Dermis blood vessel endothelial cell (primary cell): ENCODE measurements around the gene MOG. TPM values are rescaled to one million over a fixed set of nuclear protein-coding genes. Genes with fewer than 3 reads are reported as not detected.

Experiments
- DNase-seq: peaks from one replicate; pipeline ENCODE4 v3.0.0; 2010
- total RNA-seq: library from RNA; depleted of rRNA; stranded (reverse); fragments of >200 nt; gene quantifications from 2 replicates; pipeline ENCODE4 v1.2.3, GENCODE V29; 2014

The MOG gene
- not detected in 2 replicates for total RNA-seq

GRCh38 chr6:29656798-29657197 lies at the start of gene MOG:
TSS of gene MOG (plus strand) at chr6:29657092. CDS start at chr6:29657210, 118 bp downstream.
- DNase-seq = no peak

- DNase-seq = no peak
Measured at GRCh38 chr6:29608131-29608530, 48.8 kb upstream of the MOG start.

DNA sequence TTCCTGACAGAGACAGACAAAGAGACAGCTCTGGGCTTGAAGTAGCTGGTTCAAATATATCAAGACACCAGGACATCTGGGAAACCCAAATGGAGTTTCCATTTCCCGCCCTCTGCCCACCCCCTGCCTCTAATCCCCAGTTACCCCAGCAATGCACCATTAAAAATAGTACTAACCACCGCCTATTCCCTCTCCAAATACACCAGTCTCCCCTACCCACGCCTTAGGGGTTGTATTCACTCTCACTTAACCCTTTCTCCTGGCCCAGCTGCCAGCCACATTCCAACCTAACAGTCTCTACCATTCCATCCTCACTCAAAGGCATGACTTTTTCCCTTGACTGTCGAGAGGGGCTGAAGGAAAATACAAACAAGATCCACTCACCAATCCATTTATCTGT lies 46.4 kb upstream of the MOG start:
- no peak for DNase-seq

DNA sequence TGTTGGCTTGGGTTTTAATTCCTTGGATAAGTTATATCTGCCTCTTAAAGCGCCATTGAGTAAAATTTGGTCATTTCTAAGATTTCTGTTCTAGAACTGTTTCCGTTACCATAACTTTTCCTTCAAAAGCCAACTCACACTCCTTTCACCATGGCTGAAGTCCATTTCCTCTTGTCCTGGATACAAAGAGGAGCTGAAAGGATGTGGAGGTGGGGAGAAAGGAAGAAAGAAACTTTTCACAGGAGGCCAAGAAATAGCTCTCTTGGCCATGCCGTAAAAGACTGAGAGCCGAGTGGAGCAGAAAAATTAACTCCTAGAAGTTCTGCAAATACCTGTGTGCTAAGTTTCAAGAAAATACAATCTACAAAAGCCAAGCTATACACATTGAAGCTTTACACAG lies 45.5 kb upstream of the MOG start:
- DNase-seq = no peak

GRCh38 chr6:29617782-29618554 lies 38.9 kb upstream of the MOG start:
- no peak for DNase-seq

DNA sequence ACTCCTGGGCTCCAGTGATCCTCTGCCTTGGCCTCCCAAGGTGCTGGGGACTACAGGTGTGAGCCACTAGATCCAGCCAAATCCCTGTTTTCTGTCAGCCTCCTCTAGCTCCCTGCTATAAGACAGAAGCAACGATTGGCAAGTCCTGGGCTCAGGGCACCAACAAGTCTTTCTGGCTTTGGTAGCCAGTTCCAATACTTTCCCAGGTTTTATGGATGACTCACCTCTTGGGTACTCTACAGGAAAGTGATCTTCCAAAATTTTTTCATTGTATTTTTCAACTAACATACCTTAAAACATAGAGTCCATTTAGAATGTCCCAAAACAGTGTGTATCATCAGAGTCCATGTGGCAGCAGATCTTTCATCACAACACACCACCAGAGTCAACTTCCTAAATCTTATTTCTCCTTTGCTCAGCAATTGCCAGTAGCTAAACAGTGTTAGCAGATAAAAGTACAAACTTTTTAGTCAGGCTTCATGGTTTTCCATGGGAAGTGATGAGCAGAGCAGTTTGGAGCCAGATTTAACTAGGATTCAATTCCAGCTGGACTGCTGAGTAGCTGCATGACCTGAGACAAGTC lies 37.2 kb upstream of the MOG start:
- DNase-seq = no peak

GRCh38 chr6:29620630-29621029 lies 36.3 kb upstream of the MOG start:
- no peak for DNase-seq

DNA sequence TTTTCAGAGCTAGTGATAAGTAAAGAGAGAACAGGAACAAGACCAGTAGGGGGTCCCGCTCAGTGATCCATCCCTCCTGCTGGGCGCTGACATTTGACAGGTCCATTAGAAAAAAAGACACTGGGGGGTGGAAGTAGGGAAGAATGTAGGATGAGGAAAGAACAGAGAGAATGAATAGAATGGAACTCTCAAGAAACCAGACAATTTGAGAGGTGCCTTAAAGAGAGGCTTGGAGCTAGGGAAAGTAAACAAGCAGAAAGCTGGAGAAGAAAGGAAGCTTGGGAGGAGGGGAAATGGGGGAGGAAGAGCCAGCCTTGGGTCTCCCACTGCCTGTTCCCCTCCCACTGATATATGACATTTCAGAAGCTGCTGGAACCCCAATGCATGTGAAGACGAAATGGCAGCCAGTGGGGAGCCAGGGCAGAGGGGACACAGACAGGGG lies 32.4 kb upstream of the MOG start:
- DNase-seq = no peak

DNA sequence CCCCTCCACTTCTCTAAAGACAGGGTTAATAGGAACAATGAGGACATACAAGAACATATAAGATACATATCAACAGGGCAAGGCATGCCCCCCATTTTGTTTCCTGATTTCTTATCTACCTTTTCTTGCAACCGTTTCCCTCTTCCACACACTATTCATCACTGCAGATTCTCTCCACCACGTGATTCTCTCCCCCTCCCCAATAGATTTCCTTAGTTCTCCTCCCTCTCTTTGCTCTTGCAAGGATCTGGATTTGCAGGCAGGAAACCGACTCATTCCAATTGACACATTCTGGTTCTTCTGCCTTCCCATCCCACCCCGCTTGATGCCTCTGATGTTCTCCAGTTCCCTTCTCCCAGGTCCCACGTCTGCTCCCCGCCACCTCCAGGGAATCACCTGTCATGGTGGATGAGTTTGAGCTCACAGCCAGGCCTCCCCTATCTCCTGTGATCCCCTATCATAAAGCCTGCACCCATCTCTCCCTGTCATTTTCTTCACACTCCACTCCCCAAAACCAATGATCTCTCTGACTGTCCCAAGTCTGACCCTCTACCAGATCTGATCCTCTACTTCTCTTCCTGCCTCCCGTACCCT lies 31.5 kb upstream of the MOG start:
- DNase-seq = no peak

DNA sequence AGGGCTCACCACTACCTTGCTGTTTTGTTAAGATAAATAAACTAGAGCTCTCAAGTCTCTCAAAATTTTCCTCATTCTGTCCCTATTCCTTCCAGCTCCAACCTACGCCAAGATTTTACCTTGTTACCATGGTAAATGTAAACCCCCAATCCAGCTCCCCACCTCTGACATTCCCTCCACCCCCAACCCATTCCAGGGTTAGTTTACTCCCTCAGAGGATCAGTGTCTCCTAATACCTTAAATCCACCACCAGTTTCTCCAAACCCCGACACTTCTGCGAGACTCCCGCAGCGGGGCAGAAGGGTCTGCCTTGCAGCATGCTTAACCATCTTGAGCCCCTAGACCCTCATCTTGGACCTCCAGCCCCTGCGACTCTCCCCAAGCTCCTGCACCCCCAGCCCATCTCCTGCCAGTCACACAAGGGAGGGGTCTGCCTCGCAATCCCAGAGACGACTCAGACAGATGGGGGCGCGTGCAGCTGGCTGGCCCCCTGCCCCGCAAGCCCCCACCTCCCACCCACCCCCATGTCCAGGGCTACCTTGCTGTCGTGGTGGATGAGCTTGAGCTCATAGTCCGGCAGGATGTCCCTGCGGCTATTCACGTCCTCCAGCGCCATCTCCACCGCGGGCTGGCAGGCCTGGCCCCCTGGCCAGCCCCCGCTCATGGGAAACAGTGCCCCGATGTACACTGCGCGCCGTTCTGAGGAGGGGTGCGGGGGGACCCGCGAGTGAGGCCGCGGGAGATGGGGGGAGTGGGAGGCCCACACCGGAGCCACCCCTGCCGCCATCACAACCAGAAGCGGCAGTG lies 29.7 kb upstream of the MOG start:
- no peak for DNase-seq

DNA sequence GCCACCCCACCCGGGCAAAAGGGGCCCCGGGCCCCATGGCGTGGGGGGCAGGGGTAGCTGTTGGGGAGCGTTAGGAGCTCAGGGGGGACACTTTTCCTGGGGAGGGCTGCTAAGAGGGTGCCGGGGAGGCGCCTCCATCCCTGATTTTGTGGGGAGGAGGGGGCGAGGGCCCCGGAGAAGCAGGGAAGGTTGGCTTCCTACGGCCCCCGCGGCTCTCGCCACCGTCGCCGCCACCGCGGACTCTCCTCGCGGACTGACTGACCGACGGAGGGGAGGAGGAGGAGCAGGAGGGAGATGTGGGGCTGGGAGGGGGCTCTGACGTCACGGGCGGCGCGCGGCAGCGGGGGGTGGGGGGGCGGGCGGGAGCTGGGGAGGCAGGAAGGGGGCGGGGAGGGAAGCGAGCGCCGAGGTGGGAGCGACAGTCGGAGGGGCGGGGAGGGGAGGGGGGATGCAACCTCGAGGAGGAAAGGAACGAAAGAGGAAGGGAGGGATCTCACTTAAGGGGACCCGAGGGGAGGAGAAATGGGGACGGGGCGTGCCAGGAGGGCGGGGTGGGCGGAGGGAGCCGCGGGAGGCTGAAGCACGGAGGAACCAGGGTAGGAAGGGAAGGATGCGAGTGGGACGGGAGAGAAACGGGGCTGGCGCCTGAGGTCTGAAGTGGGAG lies 29.0 kb upstream of the MOG start:
- DNase-seq = peak; percentile 18

- DNase-seq = peak; percentile 69
Measured at GRCh38 chr6:29628419-29629281, 28.2 kb upstream of the MOG start.

GRCh38 chr6:29629571-29629970 lies 27.3 kb upstream of the MOG start:
- DNase-seq = no peak

GRCh38 chr6:29630315-29630714 lies 26.6 kb upstream of the MOG start:
- no peak for DNase-seq

- DNase-seq = no peak
Measured at GRCh38 chr6:29631209-29631810, 25.6 kb upstream of the MOG start.

- no peak for DNase-seq
Measured at GRCh38 chr6:29631860-29632731, 24.8 kb upstream of the MOG start.

DNA sequence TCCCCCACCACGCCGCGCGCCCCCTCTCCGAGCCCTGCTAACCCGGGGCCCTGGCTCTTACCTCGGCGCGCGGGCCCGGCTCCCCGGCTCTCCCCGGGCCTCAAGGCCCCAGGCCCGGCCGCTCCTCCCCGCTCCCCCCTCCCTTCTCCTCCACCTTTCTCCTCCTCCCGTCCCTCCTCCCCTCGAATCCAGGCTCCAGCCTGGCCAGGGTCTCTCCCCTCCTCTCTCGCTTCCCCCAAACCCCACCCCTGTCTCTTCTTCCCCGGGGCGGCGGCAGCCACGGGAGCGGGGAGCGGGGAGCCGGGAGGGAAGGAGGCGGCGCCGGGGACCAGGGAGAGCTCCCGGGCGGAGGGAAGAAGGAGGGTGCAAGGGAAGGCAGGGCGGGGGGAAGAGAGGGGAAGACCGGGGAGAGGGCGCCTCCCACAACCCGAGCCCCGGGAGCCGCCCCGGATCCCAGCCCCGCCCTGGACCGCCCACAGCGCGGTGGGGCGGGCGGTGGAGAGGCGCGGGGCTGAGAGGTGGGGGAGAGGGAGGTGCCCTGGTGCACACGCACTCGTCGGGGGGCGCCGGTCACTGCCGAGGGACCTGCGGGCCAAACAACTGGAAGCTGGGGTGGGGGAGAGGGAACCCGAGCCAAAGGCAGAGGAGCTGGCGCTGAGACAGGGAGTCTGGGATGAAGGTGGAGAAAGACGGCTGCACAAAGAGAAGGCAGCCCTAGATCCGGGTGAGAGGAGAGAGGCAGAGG lies 23.9 kb upstream of the MOG start, which contains the start of gene GABBR1:
Gene GABBR1 (minus strand): TSS at position 395 of the 745 bp plus-strand sequence. CDS start 798 bp downstream, outside the sequence.
- DNase-seq = peak; percentile 23

DNA sequence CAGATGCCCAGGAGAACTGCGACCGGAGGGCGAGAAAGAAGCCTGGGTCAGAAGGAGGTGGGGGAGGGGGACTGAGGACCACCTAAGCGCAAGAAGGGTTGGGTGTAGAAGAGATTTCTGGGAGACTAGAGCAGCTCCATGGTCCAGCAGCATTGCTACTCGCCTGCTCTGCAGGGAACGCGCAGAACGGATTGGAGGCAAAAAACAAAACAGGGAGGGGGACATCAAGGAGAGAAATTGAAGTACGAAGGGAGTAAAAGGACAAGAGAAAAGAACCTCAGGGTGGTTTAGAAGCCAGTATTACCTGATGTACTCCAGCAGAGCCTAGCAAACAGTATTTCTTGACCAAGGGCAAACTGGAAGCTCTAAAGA lies 23.4 kb upstream of the MOG start:
- no peak for DNase-seq

- no peak for DNase-seq
Measured at GRCh38 chr6:29637247-29637646, 19.6 kb upstream of the MOG start.
